ENCODE results near the gene CERT1. TPM values are rescaled to one million over a fixed set of nuclear protein-coding genes. Genes with fewer than 3 reads are reported as not detected.

The CERT1 gene
- total RNA-seq, 4 donors from 2014 or later, result 28.5 to 45.3 (median 35.8) TPM

- DNase-seq (ENCODE audit: extremely low spot score), result no peak
- H3K9me3 ChIP-seq, result no peaks in the 10 kb centered on the region
- H3K4me1 ChIP-seq, result peaks cover 0 to 13% (median 10%) of the 10 kb centered on the region in 4 donors
- intact Hi-C loops (cut with DNase I), result no loop called here
- H3K27me3 ChIP-seq, result no peaks in the 10 kb centered on the region
- peaks cover 2 to 23% (median 18%) of the 10 kb centered on the region in 4 donors for H3K36me3 ChIP-seq
- TF ChIP-seq POLR2AphosphoS5 (IDR thresholded peaks at IDR 0.05), result no peak
- TF ChIP-seq POLR2A (IDR thresholded peaks at IDR 0.05; ENCODE audit: low read depth), result no peak
- TF ChIP-seq CTCF (IDR thresholded peaks at IDR 0.05), result no peak
- TF ChIP-seq EP300 (IDR thresholded peaks at IDR 0.05), result no peak
- H3K4me3 ChIP-seq, result no peak overlapping the region
- H3K27ac ChIP-seq (replicated peaks in 1 of 4), result no peak overlapping the region
- WGBS, result 90% methylated on average over 7 of the region's 7 CpGs
These were observed 146.7 kb downstream of the CERT1 start for GRCh38 chr5:75364571-75365280.

GRCh38 chr5:75363726-75364495 is 147.5 kb downstream of the CERT1 start:
- Histone ChIP-seq H3K36me3 (peaks cover 10 to 31% (median 26%) of the 10 kb centered on the region in 4 donors), H3K4me3 (no peak overlapping the region), H3K27me3 (no peaks in the 10 kb centered on the region), H3K27ac (replicated peaks in 1 of 4) (no peak overlapping the region), H3K4me1 (peaks cover 0 to 13% (median 10%) of the 10 kb centered on the region in 4 donors), H3K9me3 (no peaks in the 10 kb centered on the region)
- no peak for DNase-seq (ENCODE audit: extremely low spot score)
- WGBS, result 63% methylated on average over 8 of the region's 8 CpGs
- TF ChIP-seq POLR2A (IDR thresholded peaks at IDR 0.05; ENCODE audit: low read depth), result no peak
- intact Hi-C loops (cut with DNase I), result no loop called here

- intact Hi-C loops (cut with DNase I), result no loop called here
- Histone ChIP-seq H3K4me1 (peaks cover 0 to 13% (median 10%) of the 10 kb centered on the region in 4 donors), H3K9me3 (no peaks in the 10 kb centered on the region), H3K36me3 (peaks cover 17 to 39% (median 32%) of the 10 kb centered on the region in 4 donors), H3K27me3 (no peaks in the 10 kb centered on the region), H3K4me3 (no peak overlapping the region), H3K27ac (replicated peaks in 1 of 4) (no peak overlapping the region)
- WGBS, result 78% methylated on average over 5 of the region's 5 CpGs
- no peak for DNase-seq (ENCODE audit: extremely low spot score)
- TF ChIP-seq POLR2A (IDR thresholded peaks at IDR 0.05; ENCODE audit: low read depth) (no peak), CTCF (IDR thresholded peaks at IDR 0.05) (no peak), EP300 (IDR thresholded peaks at IDR 0.05) (no peak), POLR2AphosphoS5 (IDR thresholded peaks at IDR 0.05) (no peak)
These were observed 148.3 kb downstream of the CERT1 start for GRCh38 chr5:75363111-75363510.

GRCh38 chr5:75362474-75362975 is 148.9 kb downstream of the CERT1 start:
- intact Hi-C loops (cut with DNase I), result no loop called here
- Histone ChIP-seq H3K27ac (replicated peaks in 1 of 4) (no peak overlapping the region), H3K27me3 (no peaks in the 10 kb centered on the region), H3K9me3 (no peaks in the 10 kb centered on the region), H3K36me3 (peaks cover 22 to 45% (median 38%) of the 10 kb centered on the region in 4 donors), H3K4me3 (no peak overlapping the region), H3K4me1 (peaks cover 0 to 13% (median 10%) of the 10 kb centered on the region in 4 donors)
- no peak for DNase-seq (ENCODE audit: extremely low spot score)
- TF ChIP-seq POLR2AphosphoS5 (IDR thresholded peaks at IDR 0.05), result no peak
- TF ChIP-seq CTCF (IDR thresholded peaks at IDR 0.05), result no peak
- TF ChIP-seq EP300 (IDR thresholded peaks at IDR 0.05), result no peak
- no peak for TF ChIP-seq POLR2A (IDR thresholded peaks at IDR 0.05; ENCODE audit: low read depth)
- WGBS, result 91% methylated on average over 4 of the region's 4 CpGs

GRCh38 chr5:75361310-75361709 is 150.1 kb downstream of the CERT1 start:
- no peak for DNase-seq (ENCODE audit: extremely low spot score)
- peaks cover 33 to 57% (median 50%) of the 10 kb centered on the region in 4 donors for H3K36me3 ChIP-seq
- TF ChIP-seq EP300 (IDR thresholded peaks at IDR 0.05) (no peak), POLR2AphosphoS5 (IDR thresholded peaks at IDR 0.05) (no peak), CTCF (IDR thresholded peaks at IDR 0.05) (no peak), POLR2A (IDR thresholded peaks at IDR 0.05; ENCODE audit: low read depth) (no peak)
- H3K27me3 ChIP-seq, result no peaks in the 10 kb centered on the region
- no peak overlapping the region for H3K27ac ChIP-seq (replicated peaks in 1 of 4)
- no peak overlapping the region for H3K4me3 ChIP-seq
- no peaks in the 10 kb centered on the region for H3K9me3 ChIP-seq
- peaks cover 0 to 13% (median 10%) of the 10 kb centered on the region in 4 donors for H3K4me1 ChIP-seq
- intact Hi-C loops (cut with DNase I), result no loop called here
- WGBS, result 89% methylated on average over 4 of the region's 4 CpGs

All from esophagus muscularis mucosa (tissue), 4 donors.